HepG2 (cell line): Measurements from ENCODE around the gene SLC16A4. TPM values are rescaled to one million over a fixed set of nuclear protein-coding genes. Genes with fewer than 3 reads are reported as not detected.
A peak's percentile ranks its signal among the peaks of the same experiment; 100 is the strongest.

Experiments
- BCLAF1 ChIP-seq: fragments of 450-650 bp; IDR thresholded peaks from 2 replicates; pipeline ENCODE4 v1.6.1; 2017; ENCODE audit warnings: mild to moderate bottlenecking
- IRF9 ChIP-seq: sonication (generic); formaldehyde crosslinking; IDR thresholded peaks from 2 replicates; pipeline ENCODE4 v1.8.0; 2022; ENCODE audit warnings: missing genetic modification reagents, mild to moderate bottlenecking, borderline replicate concordance
- KLF12 ChIP-seq: sonication (generic); formaldehyde crosslinking; IDR thresholded peaks from 2 replicates; pipeline ENCODE4 v1.4.0; 2020; ENCODE audit warnings: missing genetic modification reagents, borderline replicate concordance
- KLF6 ChIP-seq: IDR thresholded peaks from 2 replicates; pipeline ENCODE4 v1.8.0; 2016; ENCODE audit warnings: missing biosample characterization, missing genetic modification reagents
- KMT2B ChIP-seq: IDR thresholded peaks from 2 replicates; pipeline ENCODE4 v1.6.1; 2016; ENCODE audit warnings: missing genetic modification reagents, missing compliant biosample characterization
- NFIB ChIP-seq: sonication (generic); formaldehyde crosslinking; IDR thresholded peaks from 2 replicates; pipeline ENCODE4 v1.9.0; 2021; ENCODE audit warnings: missing genetic modification reagents, mild to moderate bottlenecking, borderline replicate concordance
- SIN3B ChIP-seq: fragments of 150-350 bp; IDR thresholded peaks from 2 replicates; pipeline ENCODE4 v1.6.1; 2014; ENCODE audit warnings: low read length
- SNAPC4 ChIP-seq: sonication (generic); formaldehyde crosslinking; IDR thresholded peaks from 2 replicates; pipeline ENCODE4 v1.4.0; 2020; ENCODE audit warnings: mild to moderate bottlenecking, missing genetic modification reagents
- ZC3H4 ChIP-seq: sonication (generic); formaldehyde crosslinking; IDR thresholded peaks from 2 replicates; pipeline ENCODE4 v1.4.0; 2020; ENCODE audit warnings: missing genetic modification reagents, borderline replicate concordance
- ZFP37 ChIP-seq: sonication (generic); formaldehyde crosslinking; IDR thresholded peaks from 2 replicates; pipeline ENCODE4 v1.4.0; 2020; ENCODE audit warnings: missing genetic modification reagents, borderline replicate concordance
- ZKSCAN8 ChIP-seq: IDR thresholded peaks from 2 replicates; pipeline ENCODE4 v1.6.1; 2016; ENCODE audit warnings: borderline replicate concordance, missing genetic modification reagents, missing compliant biosample characterization
- ZMAT5 ChIP-seq: sonication (generic); formaldehyde crosslinking; IDR thresholded peaks from 2 replicates; pipeline ENCODE4 v1.5.0; 2020; ENCODE audit warnings: mild to moderate bottlenecking, low read depth, missing genetic modification reagents, borderline replicate concordance
- ZNF205 ChIP-seq: IDR thresholded peaks from 2 replicates; pipeline ENCODE4 v1.6.1; 2018; ENCODE audit warnings: missing biosample characterization, missing genetic modification reagents
- ZNF224 ChIP-seq: sonication (generic); formaldehyde crosslinking; IDR thresholded peaks from 2 replicates; pipeline ENCODE4 v1.5.0; 2020; ENCODE audit warnings: mild to moderate bottlenecking, missing genetic modification reagents
- ZNF546 ChIP-seq: sonication (generic); formaldehyde crosslinking; conservative IDR thresholded peaks from 2 replicates; pipeline ENCODE4 v1.8.1; 2023; ENCODE audit warnings: mild to moderate bottlenecking, missing genetic modification reagents
- ZNF607 ChIP-seq: sonication (generic); formaldehyde crosslinking; IDR thresholded peaks from 2 replicates; pipeline ENCODE4 v1.5.1; 2020; ENCODE audit warnings: missing genetic modification reagents, mild to moderate bottlenecking, borderline replicate concordance
- ZNF800 ChIP-seq: sonication (generic); formaldehyde crosslinking; IDR thresholded peaks from 2 replicates; pipeline ENCODE4 v1.4.0; 2020; ENCODE audit warnings: missing genetic modification reagents
- ZNF839 ChIP-seq: sonication (generic); formaldehyde crosslinking; IDR thresholded peaks from 2 replicates; pipeline ENCODE4 v1.4.0; 2020; ENCODE audit warnings: missing genetic modification reagents, mild to moderate bottlenecking, borderline replicate concordance
- polyA plus RNA-seq, 8 experiments: library from polyadenylated mRNA; depleted of rRNA in 3 of 8; stranded (reverse) in 7 of 8; unstranded in 1 of 8; fragments of >200 nt; fragmentation: Illumina TruSeq in 4 of 8; extraction: Trizol in 4 of 8; gene quantifications; 2 replicates each; pipeline versions ENCODE4 v1.2.1 to v1.2.3, GENCODE V29; 2011 to 2016; ENCODE audit warnings: low read depth in 4 of 8, missing spikeins in 1 of 8, mixed read lengths in 1 of 8; ENCODE audit not compliant: insufficient read depth in 1 of 8
- total RNA-seq, 5 experiments: library from RNA; depleted of rRNA; stranded (reverse); fragments of >200 nt; fragmentation: Illumina TruSeq; extraction: Trizol; gene quantifications; 2 replicates each; pipeline ENCODE4 v1.2.3, GENCODE V29; 2016; ENCODE audit warnings: low read depth in 1 of 5

SLC16A4 gene
- total and polyA plus RNA-seq, 2 of the 13 experiments (the other 11 are each of a cell fraction or from before 2014, with no cell fraction given): 1.1 to 1.5 TPM

GRCh38 chr1:110337704-110338308 lies 53.0 kb downstream of the SLC16A4 start (continued):
- peak; percentile 17; the same call in 1 of the 2 replicates for TF ChIP-seq ZNF800 (CRISPR knock-in tag)
- TF ChIP-seq ZNF607: 0 out of 2 replicates have a peak, but pooled peaks have one; percentile 33
- peak; percentile 14; the same call in 1 of the 2 replicates for TF ChIP-seq ZNF839 (CRISPR knock-in tag)
- TF ChIP-seq KLF12 (CRISPR knock-in tag): no peak
- TF ChIP-seq ZFP37: 0 out of 2 replicates have a peak, but pooled peaks have one; percentile 9
- 0 out of 2 replicates have a peak, but pooled peaks have one; percentile 53 for TF ChIP-seq SNAPC4 (CRISPR knock-in tag)
- no peak for TF ChIP-seq BCLAF1
- TF ChIP-seq ZC3H4: peak; percentile 70
- no peak; the same call in 1 of the 2 replicates for TF ChIP-seq NFIB (CRISPR knock-in tag)
- 0 out of 2 replicates have a peak, but pooled peaks have one; percentile 25 for TF ChIP-seq SIN3B
- TF ChIP-seq IRF9: no peak
- TF ChIP-seq ZNF205 (CRISPR knock-in tag): no peak
- TF ChIP-seq ZKSCAN8 (CRISPR knock-in tag): no peak
- TF ChIP-seq KMT2B (CRISPR knock-in tag): 0 out of 2 replicates have a peak, but pooled peaks have one; percentile 6
- TF ChIP-seq KLF6 (CRISPR knock-in tag): no peak
- peak; percentile 64; the same call in 1 of the 2 replicates for TF ChIP-seq ZNF224 (CRISPR knock-in tag)
- no peak for TF ChIP-seq ZNF546 (CRISPR knock-in tag)
- TF ChIP-seq ZMAT5 (CRISPR knock-in tag): no peak
